ENCODE results near the gene TAL2. TPM values are rescaled to one million over a fixed set of nuclear protein-coding genes. Genes with fewer than 3 reads are reported as not detected.
A peak's percentile ranks its signal among the peaks of the same experiment; 100 is the strongest.

TAL2 gene
- total RNA-seq, 2 experiments from 2014 or later = not detected

DNA sequence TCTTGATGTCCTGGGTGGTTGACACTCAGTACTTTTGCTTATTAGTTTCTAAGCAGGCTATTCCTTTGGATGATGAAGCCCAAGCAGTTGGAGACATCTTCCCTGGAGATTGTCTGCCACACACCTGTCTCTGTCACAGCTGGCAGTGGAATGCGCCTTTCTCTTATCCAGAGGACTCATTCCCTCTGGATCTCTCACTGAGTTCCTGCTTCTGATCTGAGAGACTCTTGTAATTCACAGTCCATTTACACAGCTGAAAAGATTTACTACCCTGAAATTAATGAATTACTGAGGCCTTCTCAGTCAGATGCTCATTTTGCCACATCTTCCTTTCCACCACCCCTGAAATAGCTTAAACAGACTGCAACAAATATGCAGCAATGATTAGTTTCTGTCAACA, 15.9 kb downstream of the TAL2 start:
- Mint-ChIP-seq H3K36me3 (ENCODE audit: low read depth) (no peaks in the 10 kb centered on the region), H3K9me3 (ENCODE audit: low read depth) (no peaks in the 10 kb centered on the region), H3K27ac (no peak overlapping the region), H3K4me3 (no peak overlapping the region), H3K4me1 (no peaks in the 10 kb centered on the region), H3K27me3 (no peaks in the 10 kb centered on the region)
- ChIA-PET CTCF (no interaction called here), POLR2A (no interaction called here)
- no peak for DNase-seq
- ATAC-seq = no peak
- intact Hi-C loops (cut with DNase I, micrococcal nuclease) = no loop called here

DNA sequence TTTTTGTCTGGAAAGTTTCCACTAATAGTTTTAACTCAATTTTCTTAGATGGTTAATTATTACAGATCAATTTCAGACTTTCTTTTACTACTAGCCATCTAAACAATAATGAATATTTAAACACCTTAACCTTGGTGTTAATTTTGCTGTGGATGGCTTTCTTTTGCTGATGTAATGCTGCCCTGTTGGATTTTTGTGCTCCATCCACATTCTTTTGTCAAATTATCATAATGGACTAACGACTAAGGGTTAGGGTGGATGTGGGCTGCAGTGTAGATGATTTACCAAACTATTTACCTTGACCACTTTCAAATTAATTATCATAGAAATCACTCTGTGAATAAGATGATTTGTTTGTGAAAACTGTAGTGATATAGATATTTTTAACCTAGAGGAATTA, 16.5 kb downstream of the TAL2 start:
- H3K4me1 Mint-ChIP-seq = no peaks in the 10 kb centered on the region
- ATAC-seq = no peak
- CTCF ChIA-PET = no interaction called here
- H3K4me3 Mint-ChIP-seq = no peak overlapping the region
- H3K27ac Mint-ChIP-seq = no peak overlapping the region
- H3K36me3 Mint-ChIP-seq (ENCODE audit: low read depth) = no peaks in the 10 kb centered on the region
- H3K9me3 Mint-ChIP-seq (ENCODE audit: low read depth) = no peaks in the 10 kb centered on the region
- no peaks in the 10 kb centered on the region for H3K27me3 Mint-ChIP-seq
- DNase-seq = no peak
- intact Hi-C loops (cut with DNase I, micrococcal nuclease) = no loop called here
- POLR2A ChIA-PET = no interaction called here

DNA sequence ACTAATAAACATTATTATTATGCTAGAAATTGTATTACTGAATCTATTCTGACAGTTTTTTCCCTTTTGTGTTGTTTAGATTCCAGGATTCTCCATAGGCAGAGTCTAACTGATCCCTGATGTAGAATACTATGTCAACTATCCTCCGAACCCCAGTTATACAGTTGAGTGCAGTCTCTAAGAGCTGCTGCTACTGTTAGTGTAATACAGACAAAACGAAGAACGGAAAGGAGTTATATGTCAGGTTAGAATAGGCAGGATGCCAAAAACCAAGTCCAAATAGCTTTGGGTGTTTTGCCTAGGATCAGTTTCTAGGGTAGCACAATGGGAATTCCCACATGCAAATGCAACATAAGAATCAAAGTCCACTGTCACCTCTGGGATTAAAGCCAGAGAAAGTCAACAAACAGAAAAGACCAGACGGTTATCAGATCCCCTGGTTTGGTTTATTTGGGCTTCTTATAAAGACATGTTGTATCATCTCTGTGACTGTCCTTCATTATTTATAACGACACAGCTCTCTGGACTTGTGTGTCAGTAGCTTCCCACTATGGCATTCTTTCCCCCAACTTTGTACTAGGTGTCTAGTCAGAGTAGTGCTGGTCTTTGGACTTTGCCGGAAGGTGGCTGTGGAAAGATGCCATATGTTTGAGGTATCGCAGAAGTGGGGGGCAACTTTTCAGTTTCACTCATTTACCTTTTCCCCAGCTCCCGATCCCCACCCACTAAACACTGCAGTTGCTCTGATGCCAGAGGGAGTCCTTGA, 17.2 kb downstream of the TAL2 start:
- Mint-ChIP-seq H3K36me3 (ENCODE audit: low read depth) (no peaks in the 10 kb centered on the region), H3K9me3 (ENCODE audit: low read depth) (no peaks in the 10 kb centered on the region), H3K4me3 (no peak overlapping the region), H3K4me1 (no peaks in the 10 kb centered on the region), H3K27me3 (no peaks in the 10 kb centered on the region), H3K27ac (no peak overlapping the region)
- ChIA-PET CTCF (interaction anchor here (1.8 kb wide), 1 partner anchor 71 kb away, joined by 6 read pairs; no protein-coding TSS in a partner anchor), POLR2A (interaction anchor here (1.1 kb wide), 1 partner anchor 15 kb away, joined by 3 read pairs; the partner anchor contains the start of gene TMEM38B)
- DNase-seq (no peak), ATAC-seq (no peak)
- intact Hi-C loops (cut with DNase I, micrococcal nuclease) = no loop called here

DNA sequence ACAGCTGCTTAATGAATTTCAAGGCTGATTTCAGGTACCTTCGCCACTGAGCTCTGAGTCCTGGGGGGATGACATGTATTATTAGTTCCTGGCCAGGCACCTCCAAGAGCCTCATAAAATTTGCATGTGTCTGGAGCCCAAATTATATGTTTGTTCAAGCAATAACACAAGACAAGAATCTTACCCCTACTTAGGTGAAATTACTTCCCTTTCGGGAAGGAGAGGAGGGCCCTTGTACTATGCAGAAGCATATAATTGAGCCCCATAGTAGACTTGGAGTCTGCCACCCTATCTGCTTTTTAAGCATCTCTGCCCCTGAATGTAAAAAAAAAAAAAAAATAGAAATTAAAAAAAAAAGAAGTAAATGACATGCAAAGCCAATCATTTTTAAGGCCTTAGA, 19.1 kb downstream of the TAL2 start:
- Mint-ChIP-seq H3K27ac (no peak overlapping the region), H3K4me1 (no peaks in the 10 kb centered on the region), H3K9me3 (ENCODE audit: low read depth) (no peaks in the 10 kb centered on the region), H3K36me3 (ENCODE audit: low read depth) (no peaks in the 10 kb centered on the region), H3K4me3 (no peak overlapping the region), H3K27me3 (no peaks in the 10 kb centered on the region)
- ATAC-seq (no peak), DNase-seq (no peak)
- ChIA-PET CTCF (interaction anchor here (0.6 to 1.8 kb wide), 3 partner anchors 11 to 72 kb away, joined by 3 to 6 read pairs (median 3); no protein-coding TSS in a partner anchor), POLR2A (no interaction called here)
- intact Hi-C loops (cut with DNase I, micrococcal nuclease) = no loop called here

DNA sequence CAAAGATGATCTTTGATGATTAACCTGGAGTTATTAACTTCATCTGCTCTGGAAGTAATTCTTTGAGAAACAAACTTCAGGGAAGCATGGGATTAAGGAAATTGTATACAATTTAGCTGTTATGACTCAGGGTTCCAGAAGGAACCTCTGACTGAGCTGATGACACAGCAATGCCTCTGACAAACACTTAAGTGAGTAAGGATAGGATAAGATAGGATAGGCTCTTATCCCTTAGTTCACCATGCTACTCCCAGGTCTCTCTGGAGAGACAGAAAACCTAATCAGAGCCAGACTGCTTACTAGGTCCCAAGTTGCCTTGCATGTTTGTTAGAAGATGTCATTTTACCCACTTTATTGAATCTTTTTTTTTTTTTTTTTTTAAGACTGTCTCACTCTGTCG, 19.5 kb downstream of the TAL2 start:
- no peaks in the 10 kb centered on the region for H3K27me3 Mint-ChIP-seq
- H3K4me1 Mint-ChIP-seq = no peaks in the 10 kb centered on the region
- no peaks in the 10 kb centered on the region for H3K9me3 Mint-ChIP-seq (ENCODE audit: low read depth)
- no peak overlapping the region for H3K4me3 Mint-ChIP-seq
- no peak for ATAC-seq
- H3K27ac Mint-ChIP-seq = no peak overlapping the region
- intact Hi-C loops (cut with DNase I, micrococcal nuclease) = no loop called here
- no peaks in the 10 kb centered on the region for H3K36me3 Mint-ChIP-seq (ENCODE audit: low read depth)
- CTCF ChIA-PET = interaction anchor here (0.6 to 1.5 kb wide), 2 partner anchors 11 to 12 kb away, joined by 3 read pairs; no protein-coding TSS in a partner anchor
- POLR2A ChIA-PET = no interaction called here
- no peak for DNase-seq

DNA sequence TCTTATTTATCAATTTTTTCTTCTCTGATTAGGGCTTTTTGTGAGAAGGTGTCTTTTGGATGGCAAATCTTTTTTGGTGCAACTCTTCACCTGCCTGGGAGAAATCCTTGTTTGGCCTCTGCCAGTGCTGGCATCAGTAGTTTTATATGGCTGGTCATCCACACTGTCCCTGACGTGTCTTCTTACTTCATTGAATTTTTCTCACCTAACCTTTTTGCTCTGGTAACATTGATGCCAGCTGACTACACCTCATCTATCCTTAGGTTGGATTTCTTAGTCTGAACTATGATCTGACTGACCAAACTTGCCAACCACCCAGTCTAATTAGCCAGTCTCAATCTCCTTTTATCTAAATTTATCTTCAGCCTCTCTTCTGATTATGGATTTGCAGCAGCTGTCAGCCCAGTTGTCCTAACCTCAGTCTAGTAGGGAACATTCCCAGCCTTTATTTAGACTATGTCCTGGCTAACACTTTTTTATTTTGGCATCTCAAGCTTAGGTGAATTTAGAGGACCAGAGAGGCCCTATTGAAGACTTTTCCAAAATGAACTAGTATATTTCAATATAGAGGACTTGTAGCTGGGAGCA, 21.5 kb downstream of the TAL2 start:
- no peaks in the 10 kb centered on the region for H3K9me3 Mint-ChIP-seq (ENCODE audit: low read depth)
- no peak for ATAC-seq
- H3K4me3 Mint-ChIP-seq = no peak overlapping the region
- POLR2A ChIA-PET = no interaction called here
- no peak overlapping the region for H3K27ac Mint-ChIP-seq
- CTCF ChIA-PET = no interaction called here
- H3K4me1 Mint-ChIP-seq = no peaks in the 10 kb centered on the region
- no peaks in the 10 kb centered on the region for H3K36me3 Mint-ChIP-seq (ENCODE audit: low read depth)
- no peak for DNase-seq
- intact Hi-C loops (cut with DNase I, micrococcal nuclease) = no loop called here
- peaks cover 11% of the 10 kb centered on the region for H3K27me3 Mint-ChIP-seq

DNA sequence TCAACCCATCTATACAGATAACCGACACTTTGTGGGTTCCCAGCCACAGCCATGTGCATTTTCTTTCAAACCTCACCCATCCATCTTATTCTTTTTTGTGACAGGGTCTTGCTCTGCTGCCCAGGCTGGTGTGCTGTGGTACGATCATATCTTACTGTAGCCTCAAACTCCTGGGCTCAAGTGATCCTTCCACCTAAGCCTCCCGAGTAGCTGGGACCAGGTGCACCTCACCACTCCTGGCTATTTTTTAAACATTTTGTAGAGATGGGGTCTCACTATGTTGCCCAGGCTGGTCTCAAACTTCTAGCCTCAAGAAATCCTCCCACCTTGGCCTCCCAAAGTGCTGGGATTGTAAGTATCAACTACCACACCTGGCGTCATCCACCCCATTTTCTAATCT, 24.7 kb downstream of the TAL2 start:
- Mint-ChIP-seq H3K4me1 (no peaks in the 10 kb centered on the region), H3K36me3 (ENCODE audit: low read depth) (no peaks in the 10 kb centered on the region), H3K9me3 (ENCODE audit: low read depth) (no peaks in the 10 kb centered on the region), H3K27ac (no peak overlapping the region), H3K27me3 (peaks cover 18% of the 10 kb centered on the region), H3K4me3 (no peak overlapping the region)
- ChIA-PET POLR2A (no interaction called here), CTCF (interaction anchor here (0.7 kb wide), 1 partner anchor 30 kb away, joined by 3 read pairs; no protein-coding TSS in a partner anchor)
- ATAC-seq (no peak), DNase-seq (no peak)
- intact Hi-C loops (cut with DNase I, micrococcal nuclease) = no loop called here

DNA sequence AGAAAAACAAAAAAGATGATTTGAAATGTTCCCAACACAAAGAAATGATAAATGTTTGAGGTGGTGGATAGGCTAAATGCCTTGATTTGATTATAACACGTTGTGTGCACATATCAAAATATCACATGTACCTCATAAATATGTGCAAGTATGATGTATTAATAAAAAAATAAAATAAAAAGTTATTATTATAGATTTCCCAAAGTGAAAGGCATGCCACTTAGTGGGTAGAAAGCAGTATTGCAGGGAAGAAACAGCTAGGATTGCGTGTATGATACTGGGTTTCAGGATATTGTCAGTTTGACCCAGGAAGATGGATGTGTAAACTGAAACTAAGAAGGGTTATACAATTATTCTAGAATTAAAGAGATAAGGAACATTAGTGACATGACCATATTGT, 28.5 kb downstream of the TAL2 start:
- Mint-ChIP-seq H3K9me3 (ENCODE audit: low read depth) (no peaks in the 10 kb centered on the region), H3K4me3 (no peak overlapping the region), H3K27ac (no peak overlapping the region), H3K4me1 (peaks cover 12% of the 10 kb centered on the region), H3K27me3 (peaks cover 25% of the 10 kb centered on the region), H3K36me3 (ENCODE audit: low read depth) (no peaks in the 10 kb centered on the region)
- ATAC-seq (no peak), DNase-seq (no peak)
- ChIA-PET CTCF (interaction anchor here (0.6 kb wide), 1 partner anchor 1844 kb away, joined by 3 read pairs; no protein-coding TSS in a partner anchor), POLR2A (interaction anchor here (0.5 kb wide), 1 partner anchor 34 kb away, joined by 3 read pairs; no protein-coding TSS in a partner anchor)
- intact Hi-C loops (cut with DNase I, micrococcal nuclease) = loop anchor here (10.0 kb wide), 4 partner anchors 246 to 766 kb away; partner anchors contain the start of genes ABCA1 (in 1 of the 2), FSD1L (in 1 of the 2) and SLC44A1 (in 1 of the 2)

DNA sequence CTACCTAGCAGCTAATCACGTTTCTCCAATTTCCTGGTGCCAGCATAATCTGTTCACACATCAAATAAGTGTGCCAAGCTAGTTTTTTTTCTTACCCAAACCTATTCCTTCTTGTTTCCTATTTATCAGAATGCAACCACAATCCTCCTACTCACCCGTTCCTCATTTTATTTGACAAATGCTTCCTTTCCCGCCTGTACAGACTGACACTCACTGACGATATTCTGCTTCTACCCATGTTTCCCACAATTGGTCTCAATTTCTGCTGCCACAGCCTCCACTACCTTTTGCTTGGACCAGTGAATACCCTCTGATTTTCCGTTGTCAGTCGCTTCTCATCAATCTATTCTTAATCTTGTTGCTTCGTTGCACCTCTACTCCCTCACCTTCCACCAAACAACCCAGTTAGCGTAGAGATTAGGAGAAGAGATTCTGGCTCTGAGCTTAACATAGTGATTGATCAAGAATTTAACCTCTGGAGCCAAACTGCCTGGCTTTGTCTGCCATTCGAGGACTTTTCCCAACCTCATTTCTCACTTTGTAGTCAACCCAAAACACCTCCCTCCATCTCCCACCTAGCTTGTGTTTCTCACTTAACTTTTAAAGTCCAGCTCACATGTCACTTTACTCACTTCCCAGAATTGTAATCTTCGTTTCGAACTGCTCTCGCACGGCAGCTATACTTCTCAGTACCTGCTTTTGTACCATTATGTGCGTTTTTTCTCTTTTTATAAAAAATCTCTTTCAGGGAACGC, 31.4 kb downstream of the TAL2 start:
- H3K36me3 Mint-ChIP-seq (ENCODE audit: low read depth) = no peaks in the 10 kb centered on the region
- peak; percentile 16 for DNase-seq
- H3K27me3 Mint-ChIP-seq = peaks cover 15% of the 10 kb centered on the region
- ChIA-PET POLR2A (interaction anchor here (0.7 kb wide), 1 partner anchor 248 kb away, joined by 3 read pairs; no protein-coding TSS in a partner anchor), CTCF (interaction anchor here (0.7 to 1.7 kb wide), 5 partner anchors 9 to 732 kb away, joined by 3 to 11 read pairs (median 3); no protein-coding TSS in a partner anchor)
- peak; percentile 16 for ATAC-seq
- intact Hi-C loops (cut with DNase I, micrococcal nuclease) = loop anchor here (1.0 to 10.0 kb wide), 11 partner anchors 37 to 1599 kb away; partner anchors contain the start of genes FSD1L (in 2 of the 2), SLC44A1 (in 2 of the 2), ABCA1 (in 1 of the 2) and FKTN (in 1 of the 2)
- peak overlapping the region; percentile 76 for H3K4me3 Mint-ChIP-seq
- no peaks in the 10 kb centered on the region for H3K9me3 Mint-ChIP-seq (ENCODE audit: low read depth)
- peaks cover 21% of the 10 kb centered on the region for H3K4me1 Mint-ChIP-seq
- peak overlapping the region; percentile 86 for H3K27ac Mint-ChIP-seq

DNA sequence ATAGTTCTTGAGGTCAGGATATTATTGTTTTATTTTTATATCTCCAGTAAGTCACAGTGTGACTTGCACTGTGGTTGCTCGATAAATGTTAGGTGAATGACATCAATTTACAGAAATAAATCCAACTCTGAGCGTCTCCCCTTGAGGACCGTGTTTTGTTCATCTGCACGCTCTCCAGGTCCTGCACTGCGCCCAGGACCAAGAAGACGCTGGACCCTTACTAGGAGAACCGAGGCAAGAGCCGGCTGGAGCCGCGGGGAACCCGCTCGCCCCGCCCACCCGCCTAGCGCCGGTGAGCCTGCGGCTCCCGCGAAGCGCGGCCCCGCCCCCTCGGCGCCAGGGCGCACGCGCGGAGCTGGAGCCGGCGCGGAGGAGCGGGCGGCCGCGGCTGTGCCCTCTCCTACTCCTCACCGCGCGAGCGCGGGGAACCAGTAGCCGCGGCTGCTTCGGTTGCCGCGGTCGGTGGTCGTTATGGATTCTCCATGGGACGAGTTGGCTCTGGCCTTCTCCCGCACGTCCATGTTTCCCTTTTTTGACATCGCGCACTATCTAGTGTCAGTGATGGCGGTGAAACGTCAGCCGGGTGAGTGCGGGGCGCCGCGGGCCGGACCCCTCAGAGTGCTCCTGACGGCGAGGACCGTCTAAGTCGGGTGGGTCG, 32.1 kb downstream of the TAL2 start, which contains the start of gene TMEM38B:
TSS of gene TMEM38B (plus strand) at position 352 of the 658 bp plus-strand sequence. CDS start at position 472, 120 bp downstream.
- POLR2A ChIA-PET = interaction anchor here (0.7 kb wide), 2 partner anchors 14 to 249 kb away, joined by 3 read pairs; no protein-coding TSS in a partner anchor
- peaks cover 15% of the 10 kb centered on the region for H3K27me3 Mint-ChIP-seq
- peak within 1 kb of the TSS; percentile 86 for H3K27ac Mint-ChIP-seq
- peak; percentile 85 for ATAC-seq
- H3K9me3 Mint-ChIP-seq (ENCODE audit: low read depth) = no peaks in the 10 kb centered on the region
- peaks cover 27% of the 10 kb centered on the region for H3K4me1 Mint-ChIP-seq
- intact Hi-C loops (cut with DNase I, micrococcal nuclease) = loop anchor here (1.0 to 10.0 kb wide), 10 partner anchors 136 to 1600 kb away; partner anchors contain the start of genes FSD1L (in 2 of the 2), SLC44A1 (in 2 of the 2), ABCA1 (in 1 of the 2) and FKTN (in 1 of the 2)
- DNase-seq = peak; percentile 88
- H3K36me3 Mint-ChIP-seq (ENCODE audit: low read depth) = no peaks in the 10 kb centered on the region
- CTCF ChIA-PET = interaction anchor here (0.7 to 1.7 kb wide), 5 partner anchors 9 to 733 kb away, joined by 3 to 11 read pairs (median 3); no protein-coding TSS in a partner anchor
- H3K4me3 Mint-ChIP-seq = peak within 1 kb of the TSS; percentile 76

All from activated CD4-positive, alpha-beta T cell treated with anti-CD3 and anti-CD28 coated beads for 36 hours (primary cell).